ENCODE data around the gene BAZ2B. TPM values are rescaled to one million over a fixed set of nuclear protein-coding genes. Genes with fewer than 3 reads are reported as not detected.

BAZ2B gene
- total and polyA plus RNA-seq, 2 of the 13 experiments (the other 11 are each of a cell fraction or from before 2014, with no cell fraction given) = 14.0 to 15.1 TPM

DNA sequence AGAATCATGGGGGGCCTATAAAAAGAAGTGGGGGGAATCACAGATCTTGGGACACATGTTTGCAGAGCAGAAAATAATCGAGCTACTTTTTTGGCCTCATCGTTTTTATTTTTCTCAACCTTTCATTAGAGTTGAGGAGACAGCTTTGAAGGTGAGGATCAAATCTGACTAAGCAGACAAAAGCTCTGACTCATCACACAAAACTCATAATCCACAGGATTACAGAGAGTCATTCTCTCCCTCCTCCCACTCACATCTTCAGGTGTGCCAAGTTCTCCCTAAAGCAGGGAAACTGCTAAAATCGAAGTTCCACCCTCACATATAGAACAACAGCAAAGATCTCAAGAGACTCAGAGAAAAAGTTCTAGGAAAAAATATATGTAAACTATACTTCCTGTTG is 15.6 kb downstream of the BAZ2B start:
- ATAC-seq (peak; percentile 58; the same call in 2 of the 3 replicates), DNase-seq (ENCODE audit: low spot score) (peak; percentile 29), FAIRE-seq (no peak)
- TF ChIP-seq ZBTB38 (CRISPR knock-in tag; IDR thresholded peaks at IDR 0.05) = no peak
- peak; percentile 74 for TF ChIP-seq FOSL2 (CRISPR knock-in tag; IDR thresholded peaks at IDR 0.05)
- TF ChIP-seq ZNF263 (CRISPR knock-in tag; IDR thresholded peaks at IDR 0.05) = peak; percentile 56; the same call in 1 of the 2 replicates
- TF ChIP-seq MAFF (IDR thresholded peaks at IDR 0.05; ENCODE audit: low read depth, low read length) = peak; percentile 29; the same call in 1 of the 2 replicates
- TF ChIP-seq, protein P1, sequence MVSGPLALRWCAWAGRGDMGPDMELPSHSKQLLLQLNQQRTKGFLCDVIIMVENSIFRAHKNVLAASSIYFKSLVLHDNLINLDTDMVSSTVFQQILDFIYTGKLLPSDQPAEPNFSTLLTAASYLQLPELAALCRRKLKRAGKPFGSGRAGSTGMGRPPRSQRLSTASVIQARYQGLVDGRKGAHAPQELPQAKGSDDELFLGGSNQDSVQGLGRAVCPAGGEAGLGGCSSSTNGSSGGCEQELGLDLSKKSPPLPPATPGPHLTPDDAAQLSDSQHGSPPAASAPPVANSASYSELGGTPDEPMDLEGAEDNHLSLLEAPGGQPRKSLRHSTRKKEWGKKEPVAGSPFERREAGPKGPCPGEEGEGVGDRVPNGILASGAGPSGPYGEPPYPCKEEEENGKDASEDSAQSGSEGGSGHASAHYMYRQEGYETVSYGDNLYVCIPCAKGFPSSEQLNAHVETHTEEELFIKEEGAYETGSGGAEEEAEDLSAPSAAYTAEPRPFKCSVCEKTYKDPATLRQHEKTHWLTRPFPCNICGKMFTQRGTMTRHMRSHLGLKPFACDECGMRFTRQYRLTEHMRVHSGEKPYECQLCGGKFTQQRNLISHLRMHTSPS (CRISPR knock-in tag; IDR thresholded peaks at IDR 0.05; ENCODE audit: low read depth) = no peak
- no peak overlapping the region for H3K9ac ChIP-seq (ENCODE audit: insufficient read depth, low read depth, low read length)
- intact Hi-C loops (cut with micrococcal nuclease; ENCODE audit: unreplicated experiment) = no loop called here
- no peak overlapping the region for H2AFZ ChIP-seq (ENCODE audit: low read length)
- 24% methylated on average over 3 of the region's 3 CpGs for WGBS (ENCODE audit: low lambda C conversion rate)
- ChIA-PET CTCF (ENCODE audit: low intra/inter-chr PET ratio, low total read pairs) (no interaction called here), POLR2A (no interaction called here)
- in situ Hi-C loops (cut with HindIII; ENCODE audit: extremely low pct_ligation_motif_present, low pct_unique_long_range_greater_than_20kb) = no loop called here
- no peaks in the 10 kb centered on the region for H3K27me3 ChIP-seq (ENCODE audit: control insufficient read depth in 1 of 2, insufficient read depth in 2 of 2, low read length in 2 of 2)
- H3K36me3 ChIP-seq (replicated peaks in 1 of 2; ENCODE audit: control insufficient read depth in 1 of 2, insufficient read depth in 2 of 2, low read length in 2 of 2) = no peaks in the 10 kb centered on the region
- no peaks in the 10 kb centered on the region for H3K79me2 ChIP-seq (ENCODE audit: insufficient read depth, low read length)
- H3K27ac ChIP-seq (ENCODE audit: extremely low read length, insufficient read depth, low read length) = no peak overlapping the region
- H3K4me2 ChIP-seq (ENCODE audit: low read depth, low read length) = no peak overlapping the region
- H4K20me1 ChIP-seq (ENCODE audit: insufficient read depth, low read length) = no peaks in the 10 kb centered on the region
- no peak overlapping the region for H3K4me3 ChIP-seq (replicated peaks in 1 of 3; ENCODE audit: insufficient read depth in 1 of 3, low read depth in 2 of 3, low read length in 3 of 3)
- peaks cover 11% of the 10 kb centered on the region for H3K4me1 ChIP-seq (ENCODE audit: insufficient read depth, low read length)
- H3K9me3 ChIP-seq (ENCODE audit: low read length) = no peaks in the 10 kb centered on the region
- no TSS peak for BruUV-seq (replicated peaks)

DNA sequence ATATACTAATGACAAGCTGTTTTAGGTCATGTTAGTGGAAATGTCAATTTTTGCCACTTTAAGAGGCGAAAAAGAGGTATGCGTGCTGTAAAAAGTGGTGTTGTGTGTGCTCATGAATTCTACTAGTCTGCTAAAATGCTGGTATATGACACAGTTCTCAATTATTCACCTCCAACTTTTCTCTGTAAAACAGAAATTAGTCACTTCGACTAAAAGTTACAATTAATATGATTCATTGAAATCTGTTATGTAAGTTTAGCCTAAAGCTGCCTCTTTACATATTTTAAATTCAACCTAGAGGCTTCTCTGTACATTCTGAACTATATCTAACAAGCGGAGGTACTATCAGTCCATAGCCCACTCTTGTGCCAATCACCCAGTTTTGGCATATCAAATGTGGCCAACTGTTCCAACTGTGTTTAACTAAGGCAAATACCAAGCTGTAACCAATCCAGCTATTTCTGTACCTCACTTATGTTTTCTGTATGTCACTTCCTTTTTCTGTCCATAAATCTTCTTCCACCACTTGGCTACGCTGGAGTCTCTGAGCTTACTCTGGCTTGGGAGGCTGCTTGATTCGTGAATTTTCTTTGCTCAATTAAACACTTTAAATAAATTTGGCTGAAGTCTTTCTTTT is 20.8 kb downstream of the BAZ2B start:
- H3K4me1 ChIP-seq (ENCODE audit: insufficient read depth, low read length) = peaks cover 3% of the 10 kb centered on the region
- TF ChIP-seq MAF1 (CRISPR knock-in tag; IDR thresholded peaks at IDR 0.05; ENCODE audit: borderline replicate concordance) (no peak), ZNF24 (IDR thresholded peaks at IDR 0.05) (no peak), ZNF224 (CRISPR knock-in tag; IDR thresholded peaks at IDR 0.05) (no peak), YEATS4 (CRISPR knock-in tag; IDR thresholded peaks at IDR 0.05; ENCODE audit: borderline replicate concordance) (no peak), TAF15 (IDR thresholded peaks at IDR 0.05; ENCODE audit: low read depth, low read length, poor library complexity, severe bottlenecking) (no peak)
- TF ChIP-seq, protein P2, sequence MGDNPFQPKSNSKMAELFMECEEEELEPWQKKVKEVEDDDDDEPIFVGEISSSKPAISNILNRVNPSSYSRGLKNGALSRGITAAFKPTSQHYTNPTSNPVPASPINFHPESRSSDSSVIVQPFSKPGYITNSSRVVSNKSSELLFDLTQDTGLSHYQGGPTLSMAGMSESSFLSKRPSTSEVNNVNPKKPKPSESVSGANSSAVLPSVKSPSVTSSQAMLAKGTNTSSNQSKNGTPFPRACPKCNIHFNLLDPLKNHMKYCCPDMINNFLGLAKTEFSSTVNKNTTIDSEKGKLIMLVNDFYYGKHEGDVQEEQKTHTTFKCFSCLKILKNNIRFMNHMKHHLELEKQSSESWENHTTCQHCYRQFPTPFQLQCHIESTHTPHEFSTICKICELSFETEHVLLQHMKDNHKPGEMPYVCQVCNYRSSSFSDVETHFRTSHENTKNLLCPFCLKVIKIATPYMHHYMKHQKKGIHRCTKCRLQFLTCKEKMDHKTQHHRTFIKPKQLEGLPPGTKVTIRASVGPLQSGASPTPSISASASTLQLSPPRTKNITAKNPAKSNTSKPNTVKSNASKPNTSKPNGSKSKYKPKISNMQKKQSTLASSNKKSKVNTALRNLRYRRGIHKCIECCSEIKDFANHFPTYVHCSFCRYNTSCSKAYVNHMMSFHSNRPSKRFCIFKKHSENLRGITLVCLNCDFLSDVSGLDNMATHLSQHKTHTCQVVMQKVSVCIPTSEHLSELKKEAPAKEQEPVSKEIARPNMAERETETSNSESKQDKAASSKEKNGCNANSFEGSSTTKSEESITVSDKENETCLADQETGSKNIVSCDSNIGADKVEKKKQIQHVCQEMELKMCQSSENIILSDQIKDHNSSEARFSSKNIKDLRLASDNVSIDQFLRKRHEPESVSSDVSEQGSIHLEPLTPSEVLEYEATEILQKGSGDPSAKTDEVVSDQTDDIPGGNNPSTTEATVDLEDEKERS (CRISPR knock-in tag; IDR thresholded peaks at IDR 0.05) = no peak
- TF ChIP-seq, protein P3, sequence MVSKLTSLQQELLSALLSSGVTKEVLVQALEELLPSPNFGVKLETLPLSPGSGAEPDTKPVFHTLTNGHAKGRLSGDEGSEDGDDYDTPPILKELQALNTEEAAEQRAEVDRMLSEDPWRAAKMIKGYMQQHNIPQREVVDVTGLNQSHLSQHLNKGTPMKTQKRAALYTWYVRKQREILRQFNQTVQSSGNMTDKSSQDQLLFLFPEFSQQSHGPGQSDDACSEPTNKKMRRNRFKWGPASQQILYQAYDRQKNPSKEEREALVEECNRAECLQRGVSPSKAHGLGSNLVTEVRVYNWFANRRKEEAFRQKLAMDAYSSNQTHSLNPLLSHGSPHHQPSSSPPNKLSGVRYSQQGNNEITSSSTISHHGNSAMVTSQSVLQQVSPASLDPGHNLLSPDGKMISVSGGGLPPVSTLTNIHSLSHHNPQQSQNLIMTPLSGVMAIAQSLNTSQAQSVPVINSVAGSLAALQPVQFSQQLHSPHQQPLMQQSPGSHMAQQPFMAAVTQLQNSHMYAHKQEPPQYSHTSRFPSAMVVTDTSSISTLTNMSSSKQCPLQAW (CRISPR knock-in tag; IDR thresholded peaks at IDR 0.05) = no peak
- no peaks in the 10 kb centered on the region for H3K79me2 ChIP-seq (ENCODE audit: insufficient read depth, low read length)
- H3K4me2 ChIP-seq (ENCODE audit: low read depth, low read length) = no peak overlapping the region
- H3K9me3 ChIP-seq (ENCODE audit: low read length) = no peaks in the 10 kb centered on the region
- ChIA-PET CTCF (ENCODE audit: low intra/inter-chr PET ratio, low total read pairs) (no interaction called here), POLR2A (no interaction called here)
- intact Hi-C loops (cut with micrococcal nuclease; ENCODE audit: unreplicated experiment) = no loop called here
- H2AFZ ChIP-seq (ENCODE audit: low read length) = no peak overlapping the region
- no peak for FAIRE-seq
- no peak overlapping the region for H3K4me3 ChIP-seq (replicated peaks in 1 of 3; ENCODE audit: insufficient read depth in 1 of 3, low read depth in 2 of 3, low read length in 3 of 3)
- in situ Hi-C loops (cut with HindIII; ENCODE audit: extremely low pct_ligation_motif_present, low pct_unique_long_range_greater_than_20kb) = no loop called here
- ATAC-seq = no peak
- WGBS (ENCODE audit: low lambda C conversion rate) = 91% methylated on average over 6 of the region's 6 CpGs
- no peaks in the 10 kb centered on the region for H3K36me3 ChIP-seq (replicated peaks in 1 of 2; ENCODE audit: control insufficient read depth in 1 of 2, insufficient read depth in 2 of 2, low read length in 2 of 2)
- no TSS peak for BruUV-seq (replicated peaks)
- H3K27ac ChIP-seq (ENCODE audit: extremely low read length, insufficient read depth, low read length) = no peak overlapping the region
- no peak overlapping the region for H3K9ac ChIP-seq (ENCODE audit: insufficient read depth, low read depth, low read length)
- no peaks in the 10 kb centered on the region for H3K27me3 ChIP-seq (ENCODE audit: control insufficient read depth in 1 of 2, insufficient read depth in 2 of 2, low read length in 2 of 2)
- no peak for DNase-seq (ENCODE audit: low spot score)
- no peaks in the 10 kb centered on the region for H4K20me1 ChIP-seq (ENCODE audit: insufficient read depth, low read length)
